Renal cortex interstitium (tissue), 11 donors: ENCODE data around the gene RBMS3. TPM values are rescaled to one million over a fixed set of nuclear protein-coding genes. Genes with fewer than 3 reads are reported as not detected.

ENCODE experiments used
- DNase-seq, 11 donors: peaks; one replicate each; pipeline ENCODE4 v3.0.0-alpha.2; 2013; ENCODE audit warnings: low read depth in 9 of 11, low spot score in 4 of 11; ENCODE audit errors: extremely low read depth in 1 of 11
- polyA plus RNA-seq, 3 donors: library from polyadenylated mRNA; unstranded; fragments of 120-200 nt; gene quantifications; one replicate each; pipeline ENCODE4 v1.2.1, GENCODE V29; 2013; ENCODE audit not compliant: insufficient read length in 3 of 3

The RBMS3 gene
- polyA plus RNA-seq, 3 donors, result 13.6 to 15.7 (median 14.4) TPM

DNA sequence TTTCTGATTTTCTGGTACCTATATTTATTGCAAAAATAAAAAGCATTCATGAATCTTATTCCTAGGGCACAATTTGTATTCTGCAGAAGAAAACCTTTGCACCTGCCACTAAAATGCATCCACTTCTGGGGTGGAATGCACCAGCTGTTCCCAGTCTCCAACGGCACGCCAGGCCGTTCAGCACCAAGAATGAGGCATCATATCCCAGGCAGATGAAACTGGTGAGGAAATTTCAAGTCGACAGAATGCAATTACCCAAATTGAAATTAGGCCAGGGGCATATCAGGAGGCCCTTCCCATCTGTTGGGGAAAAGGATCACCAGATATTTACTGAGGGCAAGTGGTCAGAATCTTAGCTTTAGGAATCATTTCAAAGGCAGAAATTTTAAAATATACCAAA is 13.6 kb upstream of the RBMS3 start:
- no peak for DNase-seq

DNA sequence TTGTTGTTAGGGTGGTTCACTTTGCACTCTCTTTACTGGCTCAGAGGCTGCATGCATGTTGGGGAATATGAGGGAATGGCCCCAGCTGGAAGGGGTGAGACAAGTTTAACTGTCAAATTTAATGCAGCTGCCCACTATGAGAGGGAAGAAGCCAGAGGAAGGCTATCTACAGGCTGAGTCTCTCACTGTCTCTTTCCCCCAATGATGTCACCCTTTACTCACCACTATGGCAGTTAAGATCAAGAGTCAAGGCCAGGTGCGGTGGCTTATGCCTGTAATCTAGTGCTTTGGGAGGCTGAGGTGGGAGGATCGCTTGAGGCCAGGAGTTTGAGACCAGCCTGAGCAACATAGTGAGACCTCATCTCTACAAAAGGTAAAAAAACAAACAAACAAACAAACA is 12.2 kb upstream of the RBMS3 start:
- DNase-seq, result no peak

- DNase-seq, result no peak
These were observed 10.1 kb upstream of the RBMS3 start for GRCh38 chr3:29270752-29271151.

DNA sequence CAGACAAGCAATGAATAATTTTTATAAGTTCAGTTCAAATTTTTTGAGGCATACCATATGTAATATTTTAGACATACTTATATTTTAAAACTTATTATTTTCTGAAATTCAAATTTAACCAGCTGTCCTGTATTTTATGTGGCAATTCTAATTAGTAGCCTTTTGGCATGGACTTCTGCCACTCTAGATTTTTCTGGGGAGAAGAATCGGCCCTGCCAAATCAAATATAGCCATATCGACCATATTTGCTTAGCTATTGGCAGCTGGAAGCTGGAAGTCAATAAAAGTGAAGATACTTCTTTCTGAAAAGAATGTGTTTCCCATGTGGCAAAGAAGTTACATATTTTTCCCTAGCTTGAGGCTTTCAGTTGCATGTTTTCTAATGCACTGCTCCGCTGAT is 9.4 kb upstream of the RBMS3 start:
- DNase-seq, result no peak

- DNase-seq, result no peak
These were observed 6.2 kb upstream of the RBMS3 start for GRCh38 chr3:29274667-29275066.

DNA sequence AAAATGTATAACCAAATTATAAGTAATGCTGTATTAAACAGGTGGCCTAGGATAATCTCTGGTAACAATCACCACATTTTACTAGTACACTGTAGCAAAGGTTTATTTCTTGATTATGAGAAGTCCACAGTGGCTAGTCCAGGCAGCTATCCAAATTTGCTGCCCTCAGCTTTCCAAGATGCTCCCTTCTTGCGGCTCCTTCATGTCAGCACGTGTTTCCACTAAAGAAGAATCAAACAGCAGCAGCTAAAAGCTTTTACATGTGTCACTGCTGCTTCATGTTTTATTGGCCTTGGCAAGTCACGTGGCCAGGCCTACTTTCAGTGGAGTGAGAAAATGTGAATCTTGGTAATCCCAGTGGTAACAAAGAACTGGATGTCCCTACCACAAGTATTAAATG is 5.6 kb upstream of the RBMS3 start:
- DNase-seq, result no peak

- DNase-seq, result no peak
These were observed 3.6 kb upstream of the RBMS3 start for GRCh38 chr3:29277249-29277648.

- DNase-seq, result no peak
These were observed 1.6 kb upstream of the RBMS3 start for GRCh38 chr3:29279286-29279685.

DNA sequence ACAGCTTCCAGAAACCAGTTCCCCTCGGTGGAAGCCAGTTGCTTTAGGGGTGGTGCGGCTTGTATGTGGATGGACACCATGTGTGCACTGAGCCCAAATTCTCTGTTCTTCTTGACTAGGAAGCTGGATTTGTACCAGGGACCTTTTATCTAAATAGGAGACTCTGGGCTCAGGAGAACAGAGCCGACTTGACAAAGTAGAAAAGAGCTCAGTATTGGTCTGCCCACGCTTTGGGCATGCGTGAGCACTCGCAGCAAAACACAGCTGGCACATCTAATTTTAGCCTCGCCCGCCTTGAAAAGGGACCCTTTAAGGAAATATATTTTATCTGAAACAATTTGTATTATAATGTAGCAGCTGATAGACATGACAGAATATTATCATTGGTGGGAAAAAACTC is 1.1 kb upstream of the RBMS3 start:
- no peak for DNase-seq

- DNase-seq, result peak in 1 of 11 donors; percentile 43
These were observed 148 bp downstream of the RBMS3 start for GRCh38 chr3:29281094-29281343.

- DNase-seq, result peak in 4 of 11 donors; percentile 38 to 63 (median 48)
These were observed 722 bp downstream of the RBMS3 start for GRCh38 chr3:29281344-29282241.

DNA sequence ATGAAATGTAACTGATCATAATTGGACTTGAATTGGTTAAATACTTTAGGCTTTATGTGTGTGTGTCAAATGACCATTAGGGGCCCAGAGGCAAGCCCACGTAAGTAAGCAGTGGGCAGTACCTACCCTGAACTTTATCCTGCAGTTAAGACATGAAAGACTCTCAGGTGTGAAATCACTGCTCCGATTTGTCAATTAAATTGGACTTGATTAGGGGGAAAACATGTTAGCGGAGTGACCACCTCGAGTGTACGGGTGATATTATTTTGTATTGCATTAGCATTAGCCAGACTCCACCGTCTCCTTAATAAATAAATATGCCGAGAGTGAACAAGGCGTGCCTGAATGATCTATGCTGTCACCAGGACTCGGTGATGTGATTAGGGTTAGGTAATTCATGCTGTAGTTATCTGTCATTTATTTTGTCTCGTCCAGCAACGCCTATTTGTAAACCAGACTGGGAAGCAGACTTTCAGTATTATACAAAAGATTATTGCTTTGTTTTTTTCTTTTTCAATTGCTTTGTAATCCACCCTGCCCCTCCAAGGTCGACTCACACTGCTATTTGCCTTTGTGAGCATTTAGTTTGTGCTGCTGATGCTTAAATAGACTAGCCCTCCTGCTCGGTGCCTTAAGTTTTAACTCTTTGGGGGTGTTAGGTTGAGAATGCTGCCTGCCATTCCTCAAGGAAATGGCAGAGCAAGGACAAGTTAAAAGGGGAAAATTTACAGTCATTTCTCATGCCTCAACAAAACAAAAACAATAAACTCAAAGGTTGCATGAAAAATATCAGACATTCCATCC is 1.8 kb downstream of the RBMS3 start:
- DNase-seq, result no peak

DNA sequence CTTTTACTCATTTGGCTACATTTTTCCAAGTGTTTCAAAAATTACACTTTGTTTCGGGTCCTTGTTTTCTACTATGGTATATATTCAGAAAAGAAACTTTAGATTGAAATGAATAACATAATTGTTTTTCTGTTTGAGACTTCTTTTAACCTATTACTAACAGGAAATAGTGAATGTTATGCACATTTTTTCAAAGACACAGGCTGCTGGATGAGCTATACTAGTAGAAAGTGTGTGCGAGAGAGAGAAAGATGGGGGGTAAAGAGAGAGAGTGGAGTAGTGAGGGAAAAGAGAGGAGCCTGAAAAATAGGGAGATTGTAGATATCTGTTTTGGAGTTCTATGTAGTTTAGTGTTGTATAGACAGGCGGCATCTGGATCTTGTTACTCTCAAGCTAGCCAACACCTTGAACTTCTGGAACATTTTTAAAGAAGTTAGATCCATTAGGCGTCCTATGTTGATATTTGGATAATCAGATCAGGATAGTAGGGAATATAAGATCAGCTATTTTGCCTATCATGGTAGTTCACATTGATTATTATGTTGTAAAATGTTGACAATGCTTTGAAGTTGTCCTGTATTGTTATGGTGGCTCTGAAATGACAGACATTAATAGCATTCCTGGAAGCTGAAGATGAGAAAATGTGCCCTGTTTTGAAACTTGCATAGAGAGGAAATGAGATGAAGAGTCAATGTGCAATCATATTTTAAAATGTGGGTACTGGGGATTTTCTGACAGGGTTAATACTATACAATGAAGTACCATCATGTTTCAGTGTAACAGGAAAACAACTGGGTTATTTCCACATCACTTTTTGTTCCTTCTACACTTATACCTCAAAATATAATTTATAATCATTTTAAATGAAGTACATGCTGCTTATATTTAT is 2.6 kb downstream of the RBMS3 start:
- no peak for DNase-seq

DNA sequence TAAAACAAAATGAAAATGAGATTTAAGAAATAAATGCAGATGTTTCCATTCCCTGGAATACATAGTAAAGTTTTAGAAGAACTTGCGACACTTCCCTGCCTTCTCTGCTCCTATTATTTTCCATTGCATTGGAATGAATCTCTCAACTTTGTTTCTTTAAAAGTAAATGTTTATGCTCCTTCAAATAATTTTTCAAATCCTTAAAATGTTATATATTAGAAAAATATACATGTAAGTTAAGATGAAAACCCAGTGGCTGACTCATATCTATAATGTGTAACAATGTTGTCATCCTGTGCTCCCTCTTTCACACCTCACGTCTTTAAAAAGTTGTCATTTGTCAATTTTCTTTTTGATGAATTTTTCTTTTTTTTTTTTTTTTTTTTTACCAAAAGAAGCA is 3.6 kb downstream of the RBMS3 start:
- no peak for DNase-seq

DNA sequence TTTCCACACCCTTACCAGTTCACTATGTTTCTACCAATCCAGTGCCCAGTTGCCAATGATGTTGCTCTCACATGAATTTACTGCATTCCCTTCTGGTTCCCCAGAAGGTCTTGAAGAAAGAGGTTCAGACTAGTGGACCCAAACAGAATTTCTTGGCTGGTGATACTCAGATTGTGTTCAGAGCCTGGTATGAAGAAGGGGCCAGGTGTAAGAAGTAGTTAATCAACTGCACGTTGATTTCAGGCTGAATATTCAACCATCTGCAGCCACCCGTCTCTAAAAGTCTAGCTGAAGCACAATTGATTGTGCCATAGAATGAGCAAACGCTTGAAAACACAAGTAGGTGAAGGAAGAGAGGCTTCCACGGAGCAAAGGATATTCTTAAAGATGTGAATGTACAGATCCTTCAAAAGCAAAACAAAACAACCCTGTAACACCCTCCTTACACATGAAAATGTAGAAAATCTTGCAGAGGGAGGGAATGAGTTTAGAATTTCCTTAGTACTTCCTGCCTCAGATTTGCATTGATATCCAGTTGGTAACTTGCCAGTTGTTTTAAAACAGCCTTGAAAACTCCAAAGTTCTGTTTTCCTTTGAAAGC is 4.7 kb downstream of the RBMS3 start:
- peak in 2 of 11 donors; percentile 24 to 43 for DNase-seq

DNA sequence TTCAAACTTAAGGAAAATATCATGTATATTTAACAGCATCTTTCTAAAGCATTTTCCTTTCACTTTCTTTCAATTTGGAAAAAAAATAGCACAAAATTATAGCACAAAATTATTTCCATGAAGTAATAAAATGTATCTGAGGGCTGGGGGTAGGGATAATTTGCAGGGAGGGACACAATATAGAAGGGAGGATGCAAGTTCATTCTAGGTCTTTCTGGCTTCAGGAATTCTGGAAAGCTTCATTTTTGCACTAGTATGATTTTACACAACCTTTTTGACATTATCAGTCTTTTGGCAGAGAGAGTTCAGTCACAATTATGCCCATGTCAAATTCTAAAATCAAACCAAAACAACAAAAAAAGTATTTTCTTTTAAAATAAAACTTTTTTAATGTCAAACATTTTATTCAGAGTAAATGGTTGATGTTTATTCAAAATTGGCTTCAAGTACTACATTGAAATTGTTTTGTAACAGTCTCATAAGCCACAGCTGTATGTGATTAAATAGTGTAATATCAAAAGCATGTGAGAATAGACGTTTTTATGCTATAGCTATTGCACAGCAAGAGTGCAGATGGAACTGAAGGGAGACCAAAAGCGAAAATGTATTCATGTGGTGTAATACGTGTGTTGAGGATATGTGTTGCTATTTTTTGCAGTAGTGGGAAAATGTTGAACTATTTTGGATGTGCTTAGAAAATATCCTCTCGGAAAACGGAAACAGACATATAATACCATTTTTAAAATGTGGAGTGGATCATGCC is 5.8 kb downstream of the RBMS3 start:
- no peak for DNase-seq

DNA sequence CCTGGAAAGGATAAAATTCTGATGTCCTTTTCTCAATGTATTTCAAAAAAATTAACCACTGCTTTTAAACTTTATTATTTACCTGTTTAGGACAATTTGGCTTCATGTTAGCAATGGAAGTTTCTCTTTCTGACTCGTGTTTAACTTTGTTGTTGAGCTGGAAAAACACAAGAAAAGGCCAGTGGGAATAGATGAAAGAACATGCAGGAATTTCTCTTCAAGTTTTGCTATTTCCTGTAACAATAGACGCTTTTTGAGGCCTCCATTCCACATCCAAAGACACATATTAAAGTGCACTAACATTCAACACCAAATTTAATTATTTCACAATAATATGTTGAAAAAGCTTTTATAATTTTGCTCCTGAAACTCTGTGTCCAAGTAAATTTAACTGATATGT is 9.7 kb downstream of the RBMS3 start:
- no peak for DNase-seq

DNA sequence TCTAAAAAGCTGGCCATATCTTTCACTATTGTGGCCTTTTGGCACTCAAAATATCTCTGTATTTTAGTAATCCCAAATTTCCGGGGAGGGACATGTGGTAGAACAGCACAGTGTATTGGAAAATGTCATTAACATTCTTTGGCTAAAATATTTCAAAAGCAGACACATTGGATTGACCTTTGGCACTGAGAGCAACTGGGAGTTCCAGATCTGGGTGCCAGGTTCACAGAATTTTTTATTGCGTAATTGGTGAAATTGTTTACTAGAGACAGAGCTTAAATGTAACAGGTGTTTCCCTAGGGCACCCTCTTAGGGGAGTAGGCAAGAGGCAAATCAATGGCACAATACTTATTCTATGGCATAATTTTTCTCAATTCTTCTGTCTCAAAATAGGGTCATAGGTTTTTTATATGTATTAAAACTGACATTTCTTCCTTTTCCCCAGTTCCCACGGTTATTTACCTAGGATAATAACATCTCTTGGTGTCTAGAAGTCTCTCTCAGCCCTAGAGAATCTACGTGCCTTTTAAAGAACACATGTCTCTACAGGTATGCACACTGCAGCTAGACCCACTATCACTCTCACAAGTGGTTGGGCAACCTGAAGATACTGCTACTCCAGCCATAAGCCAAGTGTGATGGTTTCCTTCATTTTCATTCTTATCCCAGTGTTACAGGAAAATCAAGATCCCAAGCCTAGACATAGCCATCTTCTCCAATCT is 10.6 kb downstream of the RBMS3 start:
- no peak for DNase-seq
